ENCODE results near the gene BOLA3. TPM values are rescaled to one million over a fixed set of nuclear protein-coding genes. Genes with fewer than 3 reads are reported as not detected.
"Not testable (repeated sequence)": the region's sequence is repeated elsewhere in the genome, so short reads cannot be mapped to it uniquely, and the experiment has no call there.

Gene BOLA3
- total RNA-seq, 2 experiments from 2014 or later: 131 to 135 TPM

DNA sequence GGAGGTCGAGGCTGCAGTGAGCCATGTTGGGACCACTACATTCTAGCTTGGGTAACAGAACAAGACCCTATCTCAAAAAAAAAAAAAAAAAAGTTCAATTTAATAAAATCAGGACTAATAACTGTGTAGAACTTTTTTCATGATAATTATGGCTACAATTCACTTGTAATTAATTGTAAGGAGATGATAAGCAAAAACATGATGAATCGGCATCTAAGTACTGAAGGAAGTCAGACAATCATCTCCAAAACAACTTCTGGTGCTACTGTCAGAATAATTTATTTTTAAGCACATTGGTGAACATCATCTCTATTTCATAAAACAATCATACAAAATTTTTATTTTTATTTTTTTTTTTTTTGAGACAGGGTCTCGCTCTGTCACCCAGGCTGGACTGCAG is 41.0 kb upstream of the BOLA3 start:
- no peak overlapping the region for H3K27ac Mint-ChIP-seq
- DNase-seq (no peak), ATAC-seq (no peak)
- peaks cover 6% of the 10 kb centered on the region for H3K4me1 Mint-ChIP-seq (ENCODE audit: low read depth)
- POLR2A ChIA-PET: interaction anchor here (1.9 kb wide), 1 partner anchor 10 kb away, joined by 6 read pairs; the partner anchor contains the start of gene MTHFD2
- CTCF ChIA-PET: interaction anchor here (1.6 kb wide), 1 partner anchor 10 kb away, joined by 7 read pairs; the partner anchor contains the start of gene MOB1A
- H3K9me3 Mint-ChIP-seq: no peaks in the 10 kb centered on the region
- no peak overlapping the region for H3K4me3 Mint-ChIP-seq
- H3K27me3 Mint-ChIP-seq: peaks cover 4% of the 10 kb centered on the region
- no peaks in the 10 kb centered on the region for H3K36me3 Mint-ChIP-seq (ENCODE audit: low read depth)
- TF ChIP-seq, protein P1, sequence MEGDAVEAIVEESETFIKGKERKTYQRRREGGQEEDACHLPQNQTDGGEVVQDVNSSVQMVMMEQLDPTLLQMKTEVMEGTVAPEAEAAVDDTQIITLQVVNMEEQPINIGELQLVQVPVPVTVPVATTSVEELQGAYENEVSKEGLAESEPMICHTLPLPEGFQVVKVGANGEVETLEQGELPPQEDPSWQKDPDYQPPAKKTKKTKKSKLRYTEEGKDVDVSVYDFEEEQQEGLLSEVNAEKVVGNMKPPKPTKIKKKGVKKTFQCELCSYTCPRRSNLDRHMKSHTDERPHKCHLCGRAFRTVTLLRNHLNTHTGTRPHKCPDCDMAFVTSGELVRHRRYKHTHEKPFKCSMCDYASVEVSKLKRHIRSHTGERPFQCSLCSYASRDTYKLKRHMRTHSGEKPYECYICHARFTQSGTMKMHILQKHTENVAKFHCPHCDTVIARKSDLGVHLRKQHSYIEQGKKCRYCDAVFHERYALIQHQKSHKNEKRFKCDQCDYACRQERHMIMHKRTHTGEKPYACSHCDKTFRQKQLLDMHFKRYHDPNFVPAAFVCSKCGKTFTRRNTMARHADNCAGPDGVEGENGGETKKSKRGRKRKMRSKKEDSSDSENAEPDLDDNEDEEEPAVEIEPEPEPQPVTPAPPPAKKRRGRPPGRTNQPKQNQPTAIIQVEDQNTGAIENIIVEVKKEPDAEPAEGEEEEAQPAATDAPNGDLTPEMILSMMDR (IDR thresholded peaks at IDR 0.05): no peak
- intact Hi-C loops (cut with micrococcal nuclease): no loop called here

DNA sequence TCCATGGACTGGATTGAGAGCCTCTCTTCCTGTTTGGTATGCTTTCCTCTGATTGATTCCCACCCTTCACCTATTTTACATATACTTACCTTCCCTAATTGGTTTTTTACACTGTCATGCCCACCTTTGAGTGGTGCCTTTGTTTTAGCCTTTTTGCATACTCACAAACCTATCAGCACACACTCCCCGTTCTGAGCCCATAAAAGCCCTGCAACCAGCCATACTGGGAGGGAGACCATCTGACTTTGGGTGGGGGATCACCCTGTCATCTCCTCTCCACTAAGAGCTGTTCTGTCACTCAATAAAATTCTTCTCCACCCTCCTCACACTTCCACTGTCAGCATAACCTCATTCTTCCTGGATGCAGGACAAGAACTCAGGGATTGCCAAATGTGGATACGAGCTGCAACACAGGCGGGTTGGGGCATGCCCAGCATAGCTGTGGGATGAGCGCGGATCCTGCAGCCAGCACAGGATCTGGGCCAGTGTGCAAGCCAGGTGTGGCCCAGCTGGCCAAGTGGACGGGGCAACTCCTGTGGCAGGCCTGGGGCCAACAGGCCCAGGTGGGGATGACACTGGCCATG is 40.4 kb upstream of the BOLA3 start:
- ChIA-PET POLR2A (interaction anchor here (1.1 kb wide), 2 partner anchors 10 kb away, joined by 3 to 4 read pairs; partner anchors contain the start of genes MOB1A and MTHFD2), CTCF (interaction anchor here (1.6 kb wide), 1 partner anchor 9 kb away, joined by 7 read pairs; the partner anchor contains the start of gene MOB1A)
- TF ChIP-seq, protein P1 (IDR thresholded peaks at IDR 0.05): no peak
- ATAC-seq (no peak), DNase-seq (no peak)
- Mint-ChIP-seq H3K36me3 (ENCODE audit: low read depth) (no peaks in the 10 kb centered on the region), H3K4me3 (no peak overlapping the region), H3K27ac (no peak overlapping the region), H3K27me3 (peaks cover 4% of the 10 kb centered on the region), H3K4me1 (ENCODE audit: low read depth) (peaks cover 6% of the 10 kb centered on the region), H3K9me3 (no peaks in the 10 kb centered on the region)
- intact Hi-C loops (cut with micrococcal nuclease): no loop called here

DNA sequence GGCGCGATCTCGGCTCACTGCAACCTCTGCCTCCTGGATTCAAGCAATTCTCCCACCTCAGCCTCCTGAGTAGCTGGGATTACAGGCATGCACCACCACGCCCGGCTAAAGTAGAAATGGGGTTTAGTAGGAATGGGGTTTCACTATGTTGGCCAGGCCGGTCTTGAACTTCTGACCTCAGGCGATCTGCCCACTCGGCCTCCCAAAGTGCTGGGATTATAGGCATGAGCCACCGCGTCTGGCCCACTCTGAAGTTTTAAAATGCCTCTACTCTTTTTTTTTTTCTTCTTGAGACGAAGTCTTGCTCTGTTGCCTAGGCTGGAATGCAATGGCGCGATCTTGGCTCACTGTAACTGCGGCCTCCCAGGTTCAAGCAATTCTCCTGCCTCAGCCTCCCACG is 39.0 kb upstream of the BOLA3 start:
- H3K9me3 Mint-ChIP-seq; H3K27me3 Mint-ChIP-seq; H3K4me3 Mint-ChIP-seq; ATAC-seq; DNase-seq; H3K4me1 Mint-ChIP-seq (ENCODE audit: low read depth); H3K36me3 Mint-ChIP-seq (ENCODE audit: low read depth); H3K27ac Mint-ChIP-seq; intact Hi-C loops (cut with micrococcal nuclease): not testable (repeated sequence)
- POLR2A ChIA-PET: interaction anchor here (1.5 kb wide), 1 partner anchor 12 kb away, joined by 4 read pairs; no protein-coding TSS in a partner anchor
- CTCF ChIA-PET: interaction anchor here (0.6 to 0.8 kb wide), 3 partner anchors 23 to 358 kb away, joined by 3 read pairs; partner anchors contain the start of gene STAMBP

DNA sequence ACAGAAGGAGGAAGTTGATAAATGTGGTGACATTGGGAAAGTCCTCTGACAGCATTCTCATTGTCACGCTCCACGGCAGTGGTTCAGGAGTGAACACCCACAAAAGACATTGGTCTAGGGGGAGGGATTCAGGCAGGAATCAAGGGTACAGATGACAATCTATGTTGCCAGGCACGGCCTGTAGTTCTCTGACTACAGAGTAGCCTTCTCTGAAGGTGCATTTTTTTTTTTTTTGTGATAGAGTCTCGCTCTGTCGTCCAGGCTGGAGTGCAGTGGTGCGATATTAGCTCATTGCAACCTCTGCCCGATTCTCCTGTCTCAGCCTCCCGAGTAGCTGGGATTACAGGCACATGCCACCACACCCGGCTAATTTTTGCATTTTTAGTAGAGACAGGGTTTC is 38.3 kb upstream of the BOLA3 start:
- ChIA-PET CTCF (interaction anchor here (0.6 kb wide), 2 partner anchors 24 to 35 kb away, joined by 3 read pairs; no protein-coding TSS in a partner anchor), POLR2A (interaction anchor here (0.9 to 1.5 kb wide), 2 partner anchors 13 to 20 kb away, joined by 3 to 4 read pairs; no protein-coding TSS in a partner anchor)

DNA sequence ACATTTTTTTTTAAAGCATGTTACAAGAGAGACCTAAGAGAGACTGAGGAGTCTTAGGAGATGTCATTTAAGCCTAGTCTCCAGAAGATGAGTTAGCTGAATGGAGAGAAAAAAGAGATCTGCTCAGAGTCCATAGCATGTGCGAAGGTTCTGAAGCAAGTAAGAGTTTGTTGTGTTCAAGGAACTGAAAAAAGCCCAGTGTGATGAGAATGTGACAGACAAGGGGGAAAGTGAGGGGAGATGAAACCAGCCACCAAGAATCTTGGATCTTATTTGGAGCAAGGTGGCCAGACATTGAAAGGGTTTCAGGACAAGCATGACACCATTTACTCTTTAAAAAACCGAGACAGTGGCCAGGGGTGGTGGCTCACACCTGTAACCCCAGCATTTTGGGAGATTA is 36.2 kb upstream of the BOLA3 start:
- Mint-ChIP-seq H3K27ac (no peak overlapping the region), H3K9me3 (no peaks in the 10 kb centered on the region), H3K36me3 (ENCODE audit: low read depth) (no peaks in the 10 kb centered on the region), H3K27me3 (no peaks in the 10 kb centered on the region), H3K4me1 (ENCODE audit: low read depth) (peaks cover 18% of the 10 kb centered on the region), H3K4me3 (no peak overlapping the region)
- ATAC-seq: no peak
- DNase-seq: no peak
- intact Hi-C loops (cut with micrococcal nuclease): no loop called here
- POLR2A ChIA-PET: interaction anchor here (1.2 to 9.0 kb wide), 2 partner anchors 15 to 36 kb away, joined by 5 to 160 read pairs; partner anchors contain the start of genes BOLA3 and MTHFD2
- CTCF ChIA-PET: interaction anchor here (1.0 to 1.5 kb wide), 3 partner anchors 8 to 357 kb away, joined by 3 read pairs; partner anchors contain the start of gene MTHFD2
- TF ChIP-seq, protein P1 (IDR thresholded peaks at IDR 0.05): no peak

More for the DNA sequence above, 38.3 kb upstream of the BOLA3 start:
- peak; percentile 63 for DNase-seq
- Mint-ChIP-seq H3K27ac (peak overlapping the region; percentile 70), H3K4me1 (ENCODE audit: low read depth) (peaks cover 13% of the 10 kb centered on the region), H3K27me3 (peaks cover 2% of the 10 kb centered on the region), H3K9me3 (no peaks in the 10 kb centered on the region), H3K36me3 (ENCODE audit: low read depth) (no peaks in the 10 kb centered on the region), H3K4me3 (peak overlapping the region; percentile 25)
- TF ChIP-seq, protein P1 (IDR thresholded peaks at IDR 0.05): no peak
- peak; percentile 92 for ATAC-seq
- intact Hi-C loops (cut with micrococcal nuclease): no loop called here
